OCI-LY1 (cell line): Measurements from ENCODE around the gene CSF2.

ENCODE experiments used
- H2AFZ ChIP-seq: fragments of 200-600 bp; sonication (generic), shearing (Covaris generic); 2 replicates; pipeline ENCODE4 v1.6.0; 2014; ENCODE audit warnings: antibody characterized with exemption, mild to moderate bottlenecking, low read length
- H3F3A ChIP-seq: fragments of 200-600 bp; sonication (generic), shearing (Covaris generic); 2 replicates; pipeline ENCODE4 v1.6.0; 2014; ENCODE audit warnings: mild to moderate bottlenecking, antibody characterized with exemption, low read length, moderate library complexity; ENCODE audit not compliant: insufficient read depth
- H3K27ac ChIP-seq: fragments of 200-600 bp; sonication (generic); 2 replicates; pipeline ENCODE4 v1.5.1; 2014; ENCODE audit warnings: low read length, mixed run types, mild to moderate bottlenecking, low read depth; ENCODE audit not compliant: poor library complexity, severe bottlenecking
- H3K27me3 ChIP-seq: fragments of 200-600 bp; sonication (generic); 2 replicates; pipeline ENCODE4 v1.6.0; 2014; ENCODE audit warnings: antibody characterized with exemption, mild to moderate bottlenecking, low read length, moderate library complexity; ENCODE audit not compliant: insufficient read depth
- H3K36me3 ChIP-seq: fragments of 200-600 bp; sonication (generic); 2 replicates; pipeline ENCODE4 v1.6.1; 2014; ENCODE audit warnings: mild to moderate bottlenecking, antibody characterized with exemption, low read length, moderate library complexity, mixed read lengths; ENCODE audit not compliant: insufficient read depth
- H3K4me1 ChIP-seq: fragments of 200-600 bp; sonication (generic); 2 replicates; pipeline ENCODE4 v1.5.1; 2014; ENCODE audit warnings: mild to moderate bottlenecking, low read length, moderate library complexity; ENCODE audit not compliant: insufficient read depth, severe bottlenecking
- H3K4me2 ChIP-seq: fragments of 200-600 bp; sonication (generic), shearing (Covaris generic); 2 replicates; pipeline ENCODE4 v1.6.1; 2014; ENCODE audit warnings: low read length
- H3K4me3 ChIP-seq: fragments of 200-600 bp; sonication (generic); 2 replicates; pipeline ENCODE4 v1.5.1; 2014; ENCODE audit warnings: low read length, low read depth, mild to moderate bottlenecking, mixed read lengths; ENCODE audit not compliant: poor library complexity, severe bottlenecking
- H3K79me2 ChIP-seq: fragments of 200-600 bp; shearing (Covaris generic); 2 replicates; pipeline ENCODE4 v1.6.1; 2016; ENCODE audit warnings: mixed run types, low read length, mixed read lengths; ENCODE audit not compliant: insufficient read depth
- H3K9ac ChIP-seq: fragments of 200-600 bp; sonication (generic), shearing (Covaris generic); 2 replicates; pipeline ENCODE4 v1.6.1; 2014; ENCODE audit warnings: mild to moderate bottlenecking, low read length, mixed read lengths
- H3K9me2 ChIP-seq: fragments of 200-600 bp; sonication (generic), shearing (Covaris generic); 2 replicates; pipeline ENCODE4 v1.6.1; 2014; ENCODE audit warnings: low read depth, mild to moderate bottlenecking, low read length, mixed read lengths
- H3K9me3 ChIP-seq: fragments of 200-600 bp; shearing (Covaris generic); 2 replicates; pipeline ENCODE4 v1.6.1; 2014; ENCODE audit warnings: low read length, mixed read lengths
- H4K20me1 ChIP-seq: fragments of 200-600 bp; sonication (generic), shearing (Covaris generic); 2 replicates; pipeline ENCODE4 v1.6.0; 2016; ENCODE audit warnings: mild to moderate bottlenecking, low read length; ENCODE audit not compliant: insufficient read depth
- EZH2 ChIP-seq: fragments of 200-600 bp; sonication (generic), shearing (Covaris generic); IDR thresholded peaks from 2 replicates; pipeline ENCODE4 v1.8.0; 2017; ENCODE audit warnings: borderline replicate concordance, mixed run types, mild to moderate bottlenecking, antibody characterized with exemption, low read length, moderate library complexity, mixed read lengths
- TF ChIP-seq, protein P1 (sequence below): fragments of 200-600 bp; sonication (generic), shearing (Covaris generic); IDR thresholded peaks from 2 replicates; pipeline ENCODE4 v1.5.1; 2017; ENCODE audit warnings: mild to moderate bottlenecking, antibody characterized with exemption, low read length, moderate library complexity, mixed read lengths

Gene CSF2

DNA sequence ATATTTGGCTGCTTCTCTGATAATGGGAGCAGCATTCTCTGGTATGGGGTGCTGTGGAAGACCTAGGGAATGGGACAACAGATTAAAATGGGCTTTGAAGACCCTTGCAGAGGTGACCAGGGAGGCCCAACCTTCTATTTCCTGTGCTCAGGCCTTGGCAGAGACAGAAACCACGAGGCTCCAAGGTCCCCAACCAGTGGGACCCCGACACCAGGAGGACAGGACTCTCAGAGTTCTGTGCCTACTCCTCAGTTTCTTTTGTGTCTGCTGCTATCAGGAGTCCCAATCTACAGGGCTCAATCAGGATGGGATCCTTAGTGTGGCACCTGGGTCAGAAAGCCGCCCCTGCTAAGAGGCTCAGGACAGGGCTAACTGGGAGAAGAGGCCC lies 29.3 kb downstream of the CSF2 start:
- TF ChIP-seq, protein P1, sequence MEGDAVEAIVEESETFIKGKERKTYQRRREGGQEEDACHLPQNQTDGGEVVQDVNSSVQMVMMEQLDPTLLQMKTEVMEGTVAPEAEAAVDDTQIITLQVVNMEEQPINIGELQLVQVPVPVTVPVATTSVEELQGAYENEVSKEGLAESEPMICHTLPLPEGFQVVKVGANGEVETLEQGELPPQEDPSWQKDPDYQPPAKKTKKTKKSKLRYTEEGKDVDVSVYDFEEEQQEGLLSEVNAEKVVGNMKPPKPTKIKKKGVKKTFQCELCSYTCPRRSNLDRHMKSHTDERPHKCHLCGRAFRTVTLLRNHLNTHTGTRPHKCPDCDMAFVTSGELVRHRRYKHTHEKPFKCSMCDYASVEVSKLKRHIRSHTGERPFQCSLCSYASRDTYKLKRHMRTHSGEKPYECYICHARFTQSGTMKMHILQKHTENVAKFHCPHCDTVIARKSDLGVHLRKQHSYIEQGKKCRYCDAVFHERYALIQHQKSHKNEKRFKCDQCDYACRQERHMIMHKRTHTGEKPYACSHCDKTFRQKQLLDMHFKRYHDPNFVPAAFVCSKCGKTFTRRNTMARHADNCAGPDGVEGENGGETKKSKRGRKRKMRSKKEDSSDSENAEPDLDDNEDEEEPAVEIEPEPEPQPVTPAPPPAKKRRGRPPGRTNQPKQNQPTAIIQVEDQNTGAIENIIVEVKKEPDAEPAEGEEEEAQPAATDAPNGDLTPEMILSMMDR, result no peak
- TF ChIP-seq EZH2, result no peak
- H3K27me3 ChIP-seq, result no peaks in the 10 kb centered on the region
- no peak overlapping the region for H3K4me3 ChIP-seq
- H3F3A ChIP-seq, result no peaks in the 10 kb centered on the region
- H3K9ac ChIP-seq, result no peak overlapping the region
- no peak overlapping the region for H2AFZ ChIP-seq
- peaks cover 14% of the 10 kb centered on the region for H3K4me1 ChIP-seq
- no peaks in the 10 kb centered on the region for H3K36me3 ChIP-seq
- H3K4me2 ChIP-seq, result 0 out of 2 replicates have a peak overlapping the region, but pooled peaks have one; percentile 12
- no peaks in the 10 kb centered on the region for H3K9me2 ChIP-seq
- H3K79me2 ChIP-seq, result no peaks in the 10 kb centered on the region
- H3K27ac ChIP-seq, result no peak overlapping the region
- H3K9me3 ChIP-seq, result no peaks in the 10 kb centered on the region
- H4K20me1 ChIP-seq, result no peaks in the 10 kb centered on the region

DNA sequence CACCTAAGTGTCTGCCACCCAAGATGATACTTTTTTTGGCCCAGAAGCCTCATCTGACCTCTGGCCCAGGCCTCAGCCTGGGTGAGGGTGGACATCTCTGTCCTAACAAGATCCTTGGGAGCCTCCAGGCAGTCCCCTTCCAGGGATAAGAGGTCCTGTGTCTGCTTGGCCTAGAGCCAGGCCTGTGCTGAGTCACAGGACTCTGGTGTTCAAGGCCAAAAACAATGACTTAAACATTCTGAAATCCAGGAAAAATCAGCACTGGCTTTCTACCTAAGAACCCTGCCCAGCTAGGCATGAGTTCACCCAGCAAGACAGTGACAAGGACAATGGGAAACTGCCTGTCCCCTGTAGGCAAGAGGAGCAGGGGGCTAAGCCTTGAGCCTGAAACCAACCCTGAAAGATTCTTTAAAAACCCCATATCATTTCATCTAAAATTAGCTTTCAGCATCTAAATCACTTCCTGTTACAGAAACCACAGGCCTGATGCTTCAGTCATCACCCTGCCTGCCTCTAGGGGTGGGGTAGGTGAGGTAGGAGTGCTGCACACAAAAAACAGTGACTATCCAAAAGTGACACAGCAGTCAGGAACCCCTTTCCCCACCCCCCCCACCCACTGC lies 29.9 kb downstream of the CSF2 start:
- H3K9ac ChIP-seq, result no peak overlapping the region
- H2AFZ ChIP-seq, result no peak overlapping the region
- no peaks in the 10 kb centered on the region for H4K20me1 ChIP-seq
- no peaks in the 10 kb centered on the region for H3K36me3 ChIP-seq
- H3F3A ChIP-seq, result no peaks in the 10 kb centered on the region
- no peaks in the 10 kb centered on the region for H3K79me2 ChIP-seq
- H3K27me3 ChIP-seq, result no peaks in the 10 kb centered on the region
- no peaks in the 10 kb centered on the region for H3K9me3 ChIP-seq
- no peak overlapping the region for H3K4me3 ChIP-seq
- no peak overlapping the region for H3K27ac ChIP-seq
- no peaks in the 10 kb centered on the region for H3K9me2 ChIP-seq
- TF ChIP-seq, protein P1, result no peak
- no peak for TF ChIP-seq EZH2
- peaks cover 14% of the 10 kb centered on the region for H3K4me1 ChIP-seq
- peak overlapping the region; percentile 12; the same call in 1 of the 2 replicates for H3K4me2 ChIP-seq

DNA sequence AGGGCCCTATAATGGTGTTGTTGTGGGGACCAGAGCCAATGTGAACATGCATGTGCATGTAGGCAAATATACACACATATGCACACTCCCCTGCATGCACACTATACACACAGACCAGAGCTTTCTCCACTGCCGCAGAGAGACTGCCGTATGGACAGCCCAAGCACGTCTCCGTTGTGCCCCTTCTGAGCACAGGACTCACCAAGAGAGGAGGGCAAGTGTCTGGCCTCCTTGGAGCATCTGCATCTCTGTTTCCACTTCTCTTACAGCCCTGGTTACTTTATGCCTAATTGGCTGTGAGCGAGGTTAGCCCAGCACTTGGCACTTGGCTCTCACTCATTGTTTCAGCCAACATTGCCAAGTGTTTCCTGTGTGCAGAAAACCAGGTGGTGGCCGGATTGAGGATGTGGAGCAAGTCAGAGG lies 30.4 kb downstream of the CSF2 start:
- H3K4me3 ChIP-seq, result no peak overlapping the region
- H2AFZ ChIP-seq, result no peak overlapping the region
- H3K36me3 ChIP-seq, result no peaks in the 10 kb centered on the region
- H3K27ac ChIP-seq, result no peak overlapping the region
- no peaks in the 10 kb centered on the region for H3K79me2 ChIP-seq
- TF ChIP-seq, protein P1, result no peak
- no peak for TF ChIP-seq EZH2
- H3K27me3 ChIP-seq, result no peaks in the 10 kb centered on the region
- no peaks in the 10 kb centered on the region for H3K9me3 ChIP-seq
- no peak overlapping the region for H3K9ac ChIP-seq
- no peaks in the 10 kb centered on the region for H3K9me2 ChIP-seq
- H4K20me1 ChIP-seq, result no peaks in the 10 kb centered on the region
- no peaks in the 10 kb centered on the region for H3F3A ChIP-seq
- no peak overlapping the region for H3K4me2 ChIP-seq
- H3K4me1 ChIP-seq, result peaks cover 14% of the 10 kb centered on the region
